NCI-H1694 (cell line): ENCODE results near the gene CLEC2D.
"Not testable (repeated sequence)": the region's sequence is repeated elsewhere in the genome, so short reads cannot be mapped to it uniquely, and the experiment has no call there.

Source experiments
- DNase-seq: peaks from one replicate; lab custom pipeline; 2025; lab: John Stamatoyannopoulos, UW

CLEC2D gene

DNA sequence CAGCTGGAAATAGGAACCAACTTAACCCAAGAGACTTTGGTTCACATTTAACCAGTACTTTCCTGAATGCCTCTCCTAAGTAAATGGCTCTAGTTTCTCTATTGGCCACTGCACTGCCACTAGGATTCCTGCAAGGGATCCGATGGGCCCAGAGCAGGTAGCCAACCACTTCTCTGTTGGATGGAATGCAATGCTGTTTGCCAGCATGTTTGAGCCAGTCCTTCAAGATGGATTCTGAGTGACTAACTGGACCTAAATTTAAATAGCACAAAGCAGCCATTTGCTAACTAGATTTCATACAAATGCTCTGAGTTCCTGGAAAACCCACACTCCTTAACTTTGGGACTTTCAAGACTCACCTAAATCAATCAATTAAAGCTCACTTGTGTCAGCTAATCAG is 9.5 kb upstream of the CLEC2D start:
- no peak for DNase-seq

- no peak for DNase-seq
Measured at GRCh38 chr12:9661720-9662119, 7.8 kb upstream of the CLEC2D start.

DNA sequence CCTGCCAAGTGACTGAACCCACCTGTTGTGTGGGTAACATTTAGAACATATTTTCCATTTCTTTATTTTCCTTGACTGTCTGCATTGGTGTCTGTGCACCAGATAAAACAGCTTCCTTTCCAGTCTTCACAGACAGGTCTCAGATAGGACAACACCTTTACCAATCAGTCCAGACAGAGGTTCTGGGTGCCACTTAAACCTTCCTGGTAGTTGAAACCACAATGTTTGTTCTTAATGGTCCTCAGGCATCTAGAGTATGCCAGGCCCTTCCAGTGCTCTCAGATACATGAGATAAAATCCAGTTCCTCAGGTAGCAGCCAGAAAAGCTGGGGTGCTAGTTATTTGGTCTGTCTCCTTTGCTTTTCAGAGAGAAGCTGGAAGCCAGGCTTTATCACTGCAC is 7.0 kb upstream of the CLEC2D start:
- no peak for DNase-seq

DNA sequence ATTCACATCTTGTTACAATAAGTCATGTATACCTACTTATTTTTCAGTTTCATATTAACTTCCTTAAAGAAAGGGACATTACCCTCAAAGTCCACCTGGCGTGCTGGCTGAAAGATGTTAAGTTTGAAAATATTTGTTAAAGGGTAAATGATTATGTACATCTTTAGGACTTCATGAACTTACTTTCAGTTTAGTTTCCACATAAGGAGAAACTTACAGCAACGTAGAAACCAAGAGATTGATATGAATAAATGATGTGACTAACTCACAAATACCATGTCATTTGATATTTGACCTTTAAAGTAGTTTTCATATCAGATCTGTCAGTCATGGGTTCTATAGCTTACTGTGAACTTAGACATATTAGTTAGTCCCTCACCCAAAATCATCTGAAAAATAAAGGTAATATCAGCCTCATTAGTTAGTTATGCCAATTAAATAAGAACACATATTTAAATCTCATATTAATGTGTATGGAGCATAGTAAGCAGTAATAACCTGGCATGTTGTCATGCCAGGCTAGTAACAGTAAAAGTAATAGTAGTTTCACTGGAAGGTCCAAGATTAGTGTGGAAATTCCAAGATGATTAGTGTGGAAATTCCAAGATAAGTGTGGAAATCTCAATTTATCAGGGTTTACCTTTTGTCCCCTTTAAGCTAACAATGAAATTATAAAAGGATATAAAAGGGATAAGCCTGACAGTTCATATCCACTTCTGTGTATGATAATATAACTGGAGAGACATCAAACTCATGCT is 1.9 kb upstream of the CLEC2D start:
- no peak for DNase-seq

DNA sequence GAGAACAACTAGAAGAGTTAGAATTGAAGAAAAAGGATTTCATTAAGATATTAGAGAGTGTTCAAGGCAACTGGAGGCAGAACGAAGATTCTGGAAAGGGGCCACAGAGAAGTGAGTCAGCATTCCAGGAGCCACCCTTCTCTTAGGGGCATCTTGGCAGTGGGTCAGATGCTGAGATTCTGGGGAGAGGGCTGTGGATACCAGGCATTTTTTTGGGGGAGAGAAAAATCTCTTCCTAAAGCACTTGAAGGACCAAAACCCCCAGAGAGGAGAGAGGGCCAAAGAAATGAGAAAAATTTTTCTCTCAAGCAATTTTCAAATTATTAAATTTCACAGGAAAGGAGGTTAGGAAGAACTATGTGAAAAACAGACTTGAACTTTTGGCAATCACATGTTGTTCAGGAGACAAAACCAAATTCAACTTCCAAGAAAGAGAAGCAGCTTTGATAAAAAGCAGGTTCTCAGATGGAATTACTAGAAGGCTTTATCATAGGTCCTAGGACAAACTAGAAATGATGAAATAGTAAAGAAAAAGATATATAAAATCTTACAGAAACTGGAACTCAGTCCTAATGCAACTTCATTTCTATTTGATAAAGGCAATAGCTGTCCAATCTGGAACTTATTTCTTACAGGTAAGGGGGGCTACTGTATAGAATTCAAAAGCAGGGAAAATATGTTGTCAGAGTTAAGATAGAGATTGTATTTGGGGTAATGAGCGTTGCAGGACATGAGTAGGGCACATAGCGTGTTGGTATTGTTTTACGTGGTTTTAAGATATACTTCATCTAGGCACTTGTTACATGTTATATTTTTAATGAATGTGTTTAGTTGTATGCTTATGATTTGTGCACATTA is 1.1 kb upstream of the CLEC2D start:
- no peak for DNase-seq

DNA sequence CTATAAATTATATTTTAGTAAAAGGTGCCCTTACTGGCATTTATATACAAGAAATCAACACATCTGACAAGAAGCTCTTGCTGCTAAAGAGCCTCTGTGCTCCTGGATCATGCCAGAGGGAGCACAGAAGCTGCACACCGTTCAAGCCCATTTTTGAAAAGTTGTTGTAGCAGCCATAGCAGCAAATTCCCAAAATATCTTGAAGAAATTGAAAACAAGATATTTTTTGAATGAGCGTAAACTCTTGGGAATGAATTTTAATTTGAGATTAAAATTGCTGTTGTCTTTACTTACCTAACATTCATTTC is 540 bp upstream of the CLEC2D start:
- no peak for DNase-seq

GRCh38 chr12:9672340-9672739 is 2.8 kb downstream of the CLEC2D start:
- not testable (repeated sequence) for DNase-seq

- DNase-seq, result no peak
Measured at GRCh38 chr12:9673404-9674225, 4.1 kb downstream of the CLEC2D start.

- DNase-seq, result no peak
Measured at GRCh38 chr12:9674226-9674590, 4.7 kb downstream of the CLEC2D start.

GRCh38 chr12:9682508-9682907 is 13.0 kb downstream of the CLEC2D start:
- not testable (repeated sequence) for DNase-seq

- not testable (repeated sequence) for DNase-seq
Measured at GRCh38 chr12:9682949-9683348, 13.4 kb downstream of the CLEC2D start.

DNA sequence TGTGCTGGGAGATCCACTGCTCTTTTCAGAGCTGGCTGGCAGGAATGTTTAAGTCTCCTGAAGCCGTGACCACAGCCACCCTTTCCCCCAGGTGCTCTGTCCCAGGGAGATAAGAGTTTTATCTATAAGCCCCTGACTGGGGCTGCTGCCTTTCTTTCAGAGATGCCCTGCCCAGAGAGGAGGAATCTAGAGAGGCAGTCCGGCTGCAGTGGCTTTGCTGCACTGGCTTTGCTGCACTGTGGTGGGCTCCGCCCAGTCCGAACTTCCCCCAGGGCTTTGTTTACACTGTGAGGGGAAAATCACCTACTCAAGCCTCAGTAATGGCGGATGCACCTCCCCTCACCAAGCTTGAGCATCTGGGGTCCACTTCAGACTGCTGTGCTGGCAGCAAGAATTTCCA is 15.9 kb downstream of the CLEC2D start:
- not testable (repeated sequence) for DNase-seq

GRCh38 chr12:9685915-9686314 is 16.4 kb downstream of the CLEC2D start:
- no peak for DNase-seq

GRCh38 chr12:9687228-9687627 is 17.7 kb downstream of the CLEC2D start:
- DNase-seq, result no peak

- no peak for DNase-seq
Measured at GRCh38 chr12:9692909-9693308, 23.4 kb downstream of the CLEC2D start.

GRCh38 chr12:9694241-9694640 is 24.7 kb downstream of the CLEC2D start:
- no peak for DNase-seq

- DNase-seq, result not testable (repeated sequence)
Measured at GRCh38 chr12:9695150-9695549, 25.6 kb downstream of the CLEC2D start.

DNA sequence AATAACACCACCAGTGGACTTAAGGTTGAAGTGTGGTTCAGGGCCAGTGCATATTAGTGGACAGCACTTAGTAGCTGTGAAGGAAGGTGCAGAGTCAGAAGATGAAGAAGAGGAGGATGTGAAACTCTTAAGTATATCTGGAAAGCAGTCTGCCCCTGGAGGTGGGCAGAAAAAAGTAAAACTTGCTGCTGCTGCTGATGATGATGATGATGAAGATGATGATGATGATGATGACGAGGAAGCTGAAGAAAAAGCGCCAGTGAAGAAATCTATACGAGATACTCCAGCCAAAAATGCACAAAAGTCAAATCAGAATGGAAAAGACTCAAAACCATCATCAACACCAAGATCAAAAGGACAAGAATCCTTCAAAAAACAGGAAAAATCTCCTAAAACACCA is 26.1 kb downstream of the CLEC2D start:
- DNase-seq, result not testable (repeated sequence)

GRCh38 chr12:9697619-9698018 is 28.1 kb downstream of the CLEC2D start:
- DNase-seq, result no peak

DNA sequence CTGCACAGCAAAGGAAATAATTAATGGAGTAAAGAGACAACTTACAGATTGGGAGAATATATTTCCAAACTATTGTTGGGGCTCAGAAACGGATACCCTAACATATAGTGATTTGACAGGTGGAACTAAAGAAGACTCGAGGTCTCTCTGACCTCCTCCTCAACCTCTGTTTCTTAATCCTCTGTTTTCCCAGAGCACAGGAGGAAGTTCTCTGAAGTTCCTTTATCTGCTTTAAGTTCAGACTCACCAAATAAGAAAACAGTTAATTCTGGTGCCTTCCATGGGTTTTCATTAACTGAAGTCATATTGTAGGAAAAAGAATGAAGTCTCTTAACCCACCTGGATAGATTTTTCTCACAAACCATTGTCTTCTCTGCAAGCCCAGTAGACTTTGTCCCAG is 29.2 kb downstream of the CLEC2D start:
- no peak for DNase-seq

DNA sequence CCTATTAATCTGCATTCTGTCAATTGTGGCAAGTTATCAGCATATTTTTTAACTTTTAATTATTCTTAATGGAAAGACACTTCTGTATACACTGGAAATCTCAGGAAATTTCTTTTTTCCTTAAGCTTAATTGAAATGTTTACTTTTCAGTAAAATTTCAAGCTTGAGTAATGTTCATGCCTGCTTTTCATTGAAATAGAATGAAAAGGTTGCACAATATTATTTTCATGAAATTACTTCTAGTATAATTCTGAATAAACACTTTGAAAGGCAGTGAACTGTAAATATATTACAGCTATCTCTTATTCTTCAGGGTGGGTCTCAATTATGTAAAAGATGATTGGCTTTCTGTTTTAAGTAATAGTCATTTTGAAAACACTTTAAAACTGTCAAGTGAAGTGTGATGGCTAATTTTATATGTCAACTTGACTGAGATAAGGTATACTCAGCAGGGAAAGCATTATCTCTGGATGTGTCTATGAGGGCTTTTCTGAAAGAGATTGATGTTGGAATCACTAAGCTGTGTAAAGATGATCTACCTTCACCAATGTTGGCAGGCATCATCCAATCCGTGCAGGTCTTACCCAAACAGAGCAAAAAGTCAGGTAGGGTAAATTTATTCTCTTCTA is 29.9 kb downstream of the CLEC2D start:
- no peak for DNase-seq

GRCh38 chr12:9699898-9700605 is 30.5 kb downstream of the CLEC2D start:
- DNase-seq, result no peak
